ENCODE data around the gene PKD2.

DNA sequence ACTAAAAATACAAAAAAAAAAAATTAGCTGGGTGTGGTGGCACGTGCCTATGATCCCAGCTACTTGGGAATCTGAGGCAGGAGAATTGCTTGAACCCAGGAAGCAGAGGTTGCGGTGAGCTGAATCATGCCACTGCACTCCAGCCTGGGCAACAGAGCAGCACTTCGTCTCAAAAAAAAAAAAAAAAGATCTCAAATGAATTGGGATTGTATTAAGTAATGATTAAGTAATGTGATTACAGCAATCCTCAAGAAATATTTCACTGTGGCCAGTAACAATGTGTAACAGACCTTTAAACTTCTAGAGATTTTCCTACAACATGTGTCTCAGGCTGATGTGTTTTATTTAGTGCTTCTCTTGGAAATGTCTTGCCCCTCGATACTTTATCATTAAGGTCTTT lies 46.8 kb downstream of the PKD2 start:
- TF ChIP-seq EZH2 (IDR thresholded peaks at IDR 0.05) = no peak
- TF ChIP-seq, protein P1, sequence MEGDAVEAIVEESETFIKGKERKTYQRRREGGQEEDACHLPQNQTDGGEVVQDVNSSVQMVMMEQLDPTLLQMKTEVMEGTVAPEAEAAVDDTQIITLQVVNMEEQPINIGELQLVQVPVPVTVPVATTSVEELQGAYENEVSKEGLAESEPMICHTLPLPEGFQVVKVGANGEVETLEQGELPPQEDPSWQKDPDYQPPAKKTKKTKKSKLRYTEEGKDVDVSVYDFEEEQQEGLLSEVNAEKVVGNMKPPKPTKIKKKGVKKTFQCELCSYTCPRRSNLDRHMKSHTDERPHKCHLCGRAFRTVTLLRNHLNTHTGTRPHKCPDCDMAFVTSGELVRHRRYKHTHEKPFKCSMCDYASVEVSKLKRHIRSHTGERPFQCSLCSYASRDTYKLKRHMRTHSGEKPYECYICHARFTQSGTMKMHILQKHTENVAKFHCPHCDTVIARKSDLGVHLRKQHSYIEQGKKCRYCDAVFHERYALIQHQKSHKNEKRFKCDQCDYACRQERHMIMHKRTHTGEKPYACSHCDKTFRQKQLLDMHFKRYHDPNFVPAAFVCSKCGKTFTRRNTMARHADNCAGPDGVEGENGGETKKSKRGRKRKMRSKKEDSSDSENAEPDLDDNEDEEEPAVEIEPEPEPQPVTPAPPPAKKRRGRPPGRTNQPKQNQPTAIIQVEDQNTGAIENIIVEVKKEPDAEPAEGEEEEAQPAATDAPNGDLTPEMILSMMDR (IDR thresholded peaks at IDR 0.05) = no peak

Measured in neural progenitor cell (in vitro differentiated cells).